GM12878 (cell line): ENCODE measurements around the gene DENND1A. TPM values are rescaled to one million over a fixed set of nuclear protein-coding genes. Genes with fewer than 3 reads are reported as not detected.

ENCODE experiments used
- ATAC-seq: fragments of 200-7000 bp; cut with Tn5 transposase; 3 replicates; pipeline ENCODE4 v1.9.1; 2020; ENCODE audit warnings: mild to moderate bottlenecking, moderate library complexity
- BruUV-seq: library from RNA; stranded (reverse); fragments of 400-500 nt; replicated peaks from 2 replicates; lab custom pipeline; 2021; lab: Mats Ljungman, UMichigan
- CTCF ChIA-PET: fragments of 300-600 bp; sonication (Branson Sonifier 250); formaldehyde crosslinking; extraction: SDS; loops from one replicate; lab custom pipeline; 2021; ENCODE audit warnings: inconsistent platforms; lab: Yijun Ruan, JAX
- POLR2A ChIA-PET: fragments of 350-600 bp; formaldehyde crosslinking; extraction: SDS; loops from one replicate; lab custom pipeline; 2021; ENCODE audit warnings: inconsistent platforms; lab: Charles Lee
- RAD21 ChIA-PET: fragments of 300-600 bp; sonication (Branson Sonifier 250); formaldehyde crosslinking; loops from one replicate; lab custom pipeline; 2023; ENCODE audit warnings: antibody characterized with exemption; ENCODE audit not compliant: unreplicated experiment; lab: Charles Lee
- SMC1A ChIA-PET: fragments of 300-600 bp; sonication (Branson Sonifier 250); formaldehyde crosslinking; loops from one replicate; lab custom pipeline; 2023; ENCODE audit not compliant: unreplicated experiment, uncharacterized antibody; lab: Charles Lee
- DNase-seq: peaks from one replicate; pipeline ENCODE4 v3.0.0-alpha.2; 2011; ENCODE audit warnings: low read depth, low spot score
- FAIRE-seq: peaks from 3 replicates; lab custom pipeline; 2011; peaks lifted over from hg19 to GRCh38; lab: Jason Lieb, UNC
- H2AFZ ChIP-seq: 2 replicates; pipeline ENCODE4 v1.6.0; 2011; ENCODE audit warnings: low read depth, low read length, control low read depth; ENCODE audit not compliant: control insufficient read depth
- H3K27ac ChIP-seq: 2 replicates; pipeline ENCODE4 v1.5.1; 2011; ENCODE audit warnings: control low read depth; ENCODE audit not compliant: control insufficient read depth, insufficient read depth
- H3K27me3 ChIP-seq, 2 experiments: replicated peaks in 1 of 2; 2 replicates each; pipeline versions ENCODE4 v1.6.0 to v1.6.1; 2011; ENCODE audit warnings: low read length in 1 of 2; ENCODE audit not compliant: control insufficient read depth in 2 of 2, insufficient read depth in 2 of 2
- H3K36me3 ChIP-seq, 2 experiments: 2 replicates each; pipeline ENCODE4 v1.5.1; 2011; ENCODE audit warnings: low read length in 1 of 2; ENCODE audit not compliant: control insufficient read depth in 2 of 2, insufficient read depth in 2 of 2
- H3K4me1 ChIP-seq: 2 replicates; pipeline ENCODE4 v1.6.1; 2011; ENCODE audit warnings: mild to moderate bottlenecking, low read length, moderate library complexity, mixed read lengths; ENCODE audit not compliant: control insufficient read depth, insufficient read depth
- H3K4me2 ChIP-seq: 2 replicates; pipeline ENCODE4 v1.6.0; 2011; ENCODE audit warnings: control low read depth; ENCODE audit not compliant: control insufficient read depth, insufficient read depth
- H3K4me3 ChIP-seq: fragments of 200-600 bp; sonication (generic); 2 replicates; pipeline ENCODE4 v1.5.1; 2016
- H3K79me2 ChIP-seq: 2 replicates; pipeline ENCODE4 v1.6.0; 2011; ENCODE audit warnings: low read length; ENCODE audit not compliant: control insufficient read depth, insufficient read depth
- H3K9ac ChIP-seq: 2 replicates; pipeline ENCODE4 v1.8.0; 2011; ENCODE audit warnings: low read length, control low read depth, mixed read lengths; ENCODE audit not compliant: control insufficient read depth, insufficient read depth
- H3K9me3 ChIP-seq: replicated peaks from 3 replicates; pipeline ENCODE4 v1.5.1; 2011; ENCODE audit warnings: mild to moderate bottlenecking, low read length; ENCODE audit not compliant: control insufficient read depth, insufficient read depth
- H4K20me1 ChIP-seq: 2 replicates; pipeline ENCODE4 v1.6.0; 2011; ENCODE audit not compliant: control insufficient read depth, insufficient read depth
- BHLHE40 ChIP-seq, 2 experiments: fragments of 450-650 bp in 1 of 2; IDR thresholded peaks; 2 replicates each; pipeline ENCODE4 v1.6.1; 2011 to 2017; ENCODE audit warnings: low read depth in 2 of 2, borderline replicate concordance in 1 of 2, improper control_type of control experiment in 1 of 2, low read length in 1 of 2, mild to moderate bottlenecking in 1 of 2
- MEF2B ChIP-seq: fragments of 450-650 bp; IDR thresholded peaks from 2 replicates; pipeline ENCODE4 v1.6.1; 2018; ENCODE audit warnings: mild to moderate bottlenecking, moderate library complexity; ENCODE audit not compliant: partially characterized antibody, poor library complexity, severe bottlenecking
- MTA3 ChIP-seq: IDR thresholded peaks from 2 replicates; pipeline ENCODE4 v1.6.1; 2012; ENCODE audit warnings: low read length, inconsistent platforms, borderline replicate concordance
- MYC ChIP-seq: IDR thresholded peaks from 2 replicates; pipeline ENCODE4 v1.6.1; 2011; ENCODE audit warnings: mild to moderate bottlenecking, low read length, moderate library complexity, inconsistent platforms; ENCODE audit not compliant: insufficient read depth, insufficient replicate concordance, insufficient read length, severe bottlenecking
- NFIC ChIP-seq: IDR thresholded peaks from 2 replicates; pipeline ENCODE4 v1.6.1; 2012; ENCODE audit warnings: low read depth, mild to moderate bottlenecking, inconsistent platforms, low read length, moderate library complexity
- NR2C1 ChIP-seq: fragments of 450-650 bp; IDR thresholded peaks from 2 replicates; pipeline ENCODE4 v1.6.1; 2017; ENCODE audit warnings: antibody characterized with exemption, mild to moderate bottlenecking, moderate library complexity
- POLR2AphosphoS2 ChIP-seq: IDR thresholded peaks from 2 replicates; pipeline ENCODE4 v1.6.1; 2011; ENCODE audit warnings: low read depth, mild to moderate bottlenecking, low read length, improper control_type of control experiment, moderate library complexity
- RELA ChIP-seq: fragments of 450-650 bp; IDR thresholded peaks from 2 replicates; pipeline ENCODE4 v1.8.0; 2014; ENCODE audit warnings: borderline replicate concordance; ENCODE audit not compliant: partially characterized antibody
- SMAD5 ChIP-seq: IDR thresholded peaks from 2 replicates; pipeline ENCODE4 v1.6.1; 2016; ENCODE audit warnings: antibody characterized with exemption, low read depth
- ZNF622 ChIP-seq: fragments of 450-650 bp; IDR thresholded peaks from 2 replicates; pipeline ENCODE4 v1.6.1; 2017; ENCODE audit warnings: mild to moderate bottlenecking, inconsistent platforms
- WGBS: methylation state at CpG from one replicate; pipeline ENCODE4 v1.1.6; 2016; ENCODE audit warnings: low lambda C conversion rate; ENCODE audit not compliant: insufficient replicate concordance, insufficient coverage; ENCODE audit errors: missing lambda C conversion rate; 5-methylcytosine and 5-hydroxymethylcytosine counted together
- in situ Hi-C: fragments of 300-500 bp; cut with MboI; formaldehyde crosslinking; loops from 9 replicates; pipeline ENCODE4 v1.14.3; 2018; ENCODE audit warnings: mixed read lengths
- intact Hi-C: fragments of 100-400 bp; cut with micrococcal nuclease; formaldehyde crosslinking; loops from one replicate; pipeline ENCODE4 v1.14.2; 2022; ENCODE audit not compliant: unreplicated experiment
- polyA plus RNA-seq, 11 experiments: library from polyadenylated mRNA; depleted of rRNA in 4 of 11; unstranded in 6 of 11; stranded (reverse) in 5 of 11; fragments of >200 nt; fragmentation: Nextera tagmentation in 4 of 11; fragmentation: Illumina TruSeq in 1 of 11; extraction: Ambion mirVana in 4 of 11; extraction: Trizol in 1 of 11; gene quantifications; 1 replicate in 1 of 11; 2 replicates in 10 of 11; pipeline versions ENCODE4 v1.2.1 to v1.2.3, GENCODE V29; 2011 to 2016; ENCODE audit warnings: inconsistent platforms in 2 of 11, missing spikeins in 2 of 11, low read depth in 1 of 11
- total RNA-seq, 4 experiments: library from RNA; depleted of rRNA in 3 of 4; stranded (reverse); fragments of >200 nt in 3 of 4; fragmentation: Illumina TruSeq in 1 of 4; extraction: Trizol in 1 of 4; gene quantifications; 2 replicates each; pipeline versions ENCODE4 v1.2.1 to v1.2.3, GENCODE V29; 2013 to 2021
- TF ChIP-seq, protein P1 (sequence below): fragments of 450-650 bp; IDR thresholded peaks from 2 replicates; pipeline ENCODE4 v1.6.1; 2017; ENCODE audit warnings: antibody characterized with exemption, mild to moderate bottlenecking, moderate library complexity

Gene DENND1A
- total and polyA plus RNA-seq, 10 of the 15 experiments (the other 5 are each of a cell fraction or from before 2014, with no cell fraction given), result 14.1 to 48.6 (median 35.2) TPM

- TF ChIP-seq RELA, result no peak
- TF ChIP-seq, all 136 proteins: peak for 0
Measured at GRCh38 chr9:123493627-123494026, 436.3 kb downstream of the DENND1A start (continued).

GRCh38 chr9:123490688-123491087 lies 439.2 kb downstream of the DENND1A start:
- no TSS peak for BruUV-seq
- Histone ChIP-seq H2AFZ (no peak overlapping the region), H3K27ac (no peak overlapping the region), H3K9me3 (no peaks in the 10 kb centered on the region), H3K4me1 (no peaks in the 10 kb centered on the region), H3K4me2 (no peak overlapping the region), H3K27me3 (no peaks in the 10 kb centered on the region), H3K79me2 (no peaks in the 10 kb centered on the region), H3K9ac (no peak overlapping the region), H3K36me3 (no peaks in the 10 kb centered on the region; a peak in 2 of 4 replicates), H4K20me1 (no peaks in the 10 kb centered on the region), H3K4me3 (no peak overlapping the region)
- intact Hi-C loops (no loop called here), in situ Hi-C loops (no loop called here)
- DNase-seq (no peak), ATAC-seq (no peak), FAIRE-seq (no peak)
- ChIA-PET POLR2A (no interaction called here), CTCF (no interaction called here), SMC1A (no interaction called here), RAD21 (no interaction called here)
- 100% methylated on average over 6 of the region's 6 CpGs for WGBS
- TF ChIP-seq POLR2AphosphoS2 (no peak), MYC (no peak), NR2C1 (no peak), MTA3 (no peak), ZNF622 (no peak), MEF2B (no peak), NFIC (no peak), SMAD5 (no peak), BHLHE40 (IDR thresholded peaks at IDR 0.05; ENCODE audit: borderline replicate concordance in 1 of 2, low read depth in 2 of 2, low read length in 1 of 2) (no peak)
- TF ChIP-seq, protein P1, sequence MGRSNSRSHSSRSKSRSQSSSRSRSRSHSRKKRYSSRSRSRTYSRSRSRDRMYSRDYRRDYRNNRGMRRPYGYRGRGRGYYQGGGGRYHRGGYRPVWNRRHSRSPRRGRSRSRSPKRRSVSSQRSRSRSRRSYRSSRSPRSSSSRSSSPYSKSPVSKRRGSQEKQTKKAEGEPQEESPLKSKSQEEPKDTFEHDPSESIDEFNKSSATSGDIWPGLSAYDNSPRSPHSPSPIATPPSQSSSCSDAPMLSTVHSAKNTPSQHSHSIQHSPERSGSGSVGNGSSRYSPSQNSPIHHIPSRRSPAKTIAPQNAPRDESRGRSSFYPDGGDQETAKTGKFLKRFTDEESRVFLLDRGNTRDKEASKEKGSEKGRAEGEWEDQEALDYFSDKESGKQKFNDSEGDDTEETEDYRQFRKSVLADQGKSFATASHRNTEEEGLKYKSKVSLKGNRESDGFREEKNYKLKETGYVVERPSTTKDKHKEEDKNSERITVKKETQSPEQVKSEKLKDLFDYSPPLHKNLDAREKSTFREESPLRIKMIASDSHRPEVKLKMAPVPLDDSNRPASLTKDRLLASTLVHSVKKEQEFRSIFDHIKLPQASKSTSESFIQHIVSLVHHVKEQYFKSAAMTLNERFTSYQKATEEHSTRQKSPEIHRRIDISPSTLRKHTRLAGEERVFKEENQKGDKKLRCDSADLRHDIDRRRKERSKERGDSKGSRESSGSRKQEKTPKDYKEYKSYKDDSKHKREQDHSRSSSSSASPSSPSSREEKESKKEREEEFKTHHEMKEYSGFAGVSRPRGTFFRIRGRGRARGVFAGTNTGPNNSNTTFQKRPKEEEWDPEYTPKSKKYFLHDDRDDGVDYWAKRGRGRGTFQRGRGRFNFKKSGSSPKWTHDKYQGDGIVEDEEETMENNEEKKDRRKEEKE, result no peak
